Vagina (tissue), 2 donors: ENCODE measurements around the gene ASPHD2. TPM values are rescaled to one million over a fixed set of nuclear protein-coding genes. Genes with fewer than 3 reads are reported as not detected.
A peak's percentile ranks its signal among the peaks of the same experiment; 100 is the strongest.

ENCODE experiments used
- DNase-seq, 2 donors: peaks; one replicate each; pipeline ENCODE4 v3.0.0-alpha.2; 2017; ENCODE audit errors: extremely low spot score in 2 of 2
- H3K27ac ChIP-seq: fragments of 200-600 bp; sonication (generic); one replicate; pipeline ENCODE4 v1.5.1; 2019
- H3K27me3 ChIP-seq: fragments of 200-600 bp; sonication (generic); one replicate; pipeline ENCODE4 v1.5.1; 2019
- H3K36me3 ChIP-seq, 2 donors: fragments of 200-600 bp; sonication (generic); one replicate each; pipeline ENCODE4 v1.5.1; 2017 to 2019
- H3K4me1 ChIP-seq: fragments of 200-600 bp; sonication (generic); one replicate; pipeline ENCODE4 v1.5.1; 2019
- H3K4me3 ChIP-seq, 2 donors: fragments of 200-600 bp; sonication (generic); 1 replicate in 1 of 2; 2 replicates in 1 of 2; pipeline ENCODE4 v1.5.1; 2016 to 2019
- H3K9me3 ChIP-seq: fragments of 200-600 bp; sonication (generic); one replicate; pipeline ENCODE4 v1.5.1; 2019
- POLR2A ChIP-seq, 2 donors: fragments of 450-650 bp; IDR thresholded peaks; one replicate each; pipeline ENCODE4 v1.6.1; 2017; ENCODE audit warnings: antibody characterized with exemption in 2 of 2, mild to moderate bottlenecking in 2 of 2, moderate library complexity in 2 of 2
- POLR2AphosphoS5 ChIP-seq, 2 donors: sonication (generic); formaldehyde crosslinking; IDR thresholded peaks; one replicate each; pipeline ENCODE4 v1.9.0; 2017; ENCODE audit warnings: antibody characterized with exemption in 2 of 2, mild to moderate bottlenecking in 2 of 2, low read depth in 1 of 2; ENCODE audit not compliant: insufficient read depth in 1 of 2
- intact Hi-C: fragments of 100-400 bp; cut with DNase I; formaldehyde crosslinking; loops from one replicate; pipeline ENCODE4 v1.15.1; 2023
- total RNA-seq: library from RNA; depleted of rRNA; stranded (reverse); fragments of >200 nt; gene quantifications from one replicate; pipeline ENCODE4 v1.2.3, GENCODE V29; 2016
- TF ChIP-seq, protein P1 (sequence below), 3 experiments: fragments of 450-650 bp in 2 of 3; fragments of 200-600 bp in 1 of 3; sonication (generic) in 1 of 3; IDR thresholded peaks; one replicate each; pipeline ENCODE4 v1.5.1; 2017 to 2019; ENCODE audit warnings: antibody characterized with exemption in 3 of 3, mild to moderate bottlenecking in 2 of 3, moderate library complexity in 2 of 3

The ASPHD2 gene
- total RNA-seq, 1 donor from 2014 or later: 2.2 TPM

DNA sequence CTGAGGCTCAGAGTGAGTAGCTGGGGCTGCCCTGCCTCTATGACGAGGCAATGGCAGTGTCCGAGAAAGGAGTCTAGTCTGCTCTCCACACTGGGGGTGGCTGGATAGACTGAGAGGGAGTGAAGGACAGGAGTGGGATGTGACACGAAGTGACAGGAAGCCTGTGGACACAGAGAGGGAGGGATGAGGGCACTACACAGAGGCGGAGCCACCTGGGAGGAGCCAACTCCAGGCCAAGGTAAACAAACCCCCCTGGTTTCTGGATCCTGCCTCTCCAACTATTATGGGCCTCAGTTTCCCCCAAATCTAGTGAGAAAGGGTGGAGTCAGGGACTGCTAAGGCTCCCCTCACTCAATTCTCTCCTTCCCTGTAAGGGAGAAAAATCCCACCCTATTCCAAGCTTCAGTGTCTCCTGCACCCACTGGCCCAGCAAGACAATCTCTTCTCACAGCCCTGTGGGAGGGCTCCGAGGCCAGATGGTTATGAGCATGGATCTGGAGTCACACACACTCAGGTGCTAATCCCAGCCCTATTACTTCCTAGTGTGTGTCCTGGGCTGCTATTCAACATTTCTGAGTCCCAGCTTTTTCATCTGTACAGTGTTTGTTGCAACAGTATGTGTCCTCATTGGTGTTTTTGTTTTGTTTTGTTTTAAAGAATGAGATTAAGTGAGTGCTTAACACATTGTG lies 24.9 kb downstream of the ASPHD2 start:
- no peaks in the 10 kb centered on the region for H3K9me3 ChIP-seq
- DNase-seq: no peak
- no peak overlapping the region for H3K27ac ChIP-seq
- no peaks in the 10 kb centered on the region for H3K4me1 ChIP-seq
- intact Hi-C loops: no loop called here
- H3K4me3 ChIP-seq: no peak overlapping the region
- H3K27me3 ChIP-seq: no peaks in the 10 kb centered on the region
- TF ChIP-seq POLR2A (IDR thresholded peaks at IDR 0.05) (no peak), POLR2AphosphoS5 (IDR thresholded peaks at IDR 0.05; ENCODE audit: insufficient read depth in 1 of 2, low read depth in 1 of 2) (no peak)
- TF ChIP-seq, protein P1, sequence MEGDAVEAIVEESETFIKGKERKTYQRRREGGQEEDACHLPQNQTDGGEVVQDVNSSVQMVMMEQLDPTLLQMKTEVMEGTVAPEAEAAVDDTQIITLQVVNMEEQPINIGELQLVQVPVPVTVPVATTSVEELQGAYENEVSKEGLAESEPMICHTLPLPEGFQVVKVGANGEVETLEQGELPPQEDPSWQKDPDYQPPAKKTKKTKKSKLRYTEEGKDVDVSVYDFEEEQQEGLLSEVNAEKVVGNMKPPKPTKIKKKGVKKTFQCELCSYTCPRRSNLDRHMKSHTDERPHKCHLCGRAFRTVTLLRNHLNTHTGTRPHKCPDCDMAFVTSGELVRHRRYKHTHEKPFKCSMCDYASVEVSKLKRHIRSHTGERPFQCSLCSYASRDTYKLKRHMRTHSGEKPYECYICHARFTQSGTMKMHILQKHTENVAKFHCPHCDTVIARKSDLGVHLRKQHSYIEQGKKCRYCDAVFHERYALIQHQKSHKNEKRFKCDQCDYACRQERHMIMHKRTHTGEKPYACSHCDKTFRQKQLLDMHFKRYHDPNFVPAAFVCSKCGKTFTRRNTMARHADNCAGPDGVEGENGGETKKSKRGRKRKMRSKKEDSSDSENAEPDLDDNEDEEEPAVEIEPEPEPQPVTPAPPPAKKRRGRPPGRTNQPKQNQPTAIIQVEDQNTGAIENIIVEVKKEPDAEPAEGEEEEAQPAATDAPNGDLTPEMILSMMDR (IDR thresholded peaks at IDR 0.05): no peak
- H3K36me3 ChIP-seq: peaks cover 0 to 64% of the 10 kb centered on the region in 2 donors

DNA sequence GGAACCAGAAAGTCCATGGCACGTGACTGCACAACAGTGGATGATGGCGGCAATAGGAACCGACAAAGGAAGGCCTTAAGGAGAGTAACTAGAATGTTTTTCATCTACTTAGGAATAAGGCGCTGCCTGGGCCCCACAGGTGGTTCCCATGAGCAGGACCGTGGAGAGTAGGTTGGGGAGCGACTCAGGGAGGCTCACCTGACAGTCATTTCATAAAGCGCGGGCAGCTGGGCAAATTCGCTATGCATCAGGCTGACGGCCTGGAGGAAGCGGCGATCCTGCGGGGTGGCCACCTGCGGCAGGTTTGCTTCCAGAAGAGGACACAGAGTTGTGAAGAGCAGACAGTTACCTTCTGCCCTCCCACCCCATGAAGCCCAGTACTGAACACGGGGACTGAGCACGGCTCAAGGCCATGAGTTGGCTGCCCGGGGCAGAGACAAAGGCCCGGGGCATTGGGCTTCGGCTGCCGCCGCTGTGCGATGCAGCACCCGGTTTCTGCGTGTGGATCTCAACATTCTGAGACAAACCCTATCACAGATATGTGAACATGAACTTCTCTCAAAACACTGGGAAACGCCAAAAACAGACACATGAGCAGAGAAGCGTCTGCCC lies 28.7 kb downstream of the ASPHD2 start:
- Histone ChIP-seq H3K36me3 (peaks cover 0 to 49% of the 10 kb centered on the region in 2 donors), H3K4me3 (no peak overlapping the region), H3K27ac (no peak overlapping the region), H3K27me3 (no peaks in the 10 kb centered on the region), H3K4me1 (no peaks in the 10 kb centered on the region), H3K9me3 (no peaks in the 10 kb centered on the region)
- no peak for DNase-seq
- intact Hi-C loops: no loop called here
- TF ChIP-seq POLR2A (IDR thresholded peaks at IDR 0.05): no peak
- TF ChIP-seq, protein P1 (IDR thresholded peaks at IDR 0.05): no peak
- TF ChIP-seq POLR2AphosphoS5 (IDR thresholded peaks at IDR 0.05; ENCODE audit: insufficient read depth in 1 of 2, low read depth in 1 of 2): no peak

DNA sequence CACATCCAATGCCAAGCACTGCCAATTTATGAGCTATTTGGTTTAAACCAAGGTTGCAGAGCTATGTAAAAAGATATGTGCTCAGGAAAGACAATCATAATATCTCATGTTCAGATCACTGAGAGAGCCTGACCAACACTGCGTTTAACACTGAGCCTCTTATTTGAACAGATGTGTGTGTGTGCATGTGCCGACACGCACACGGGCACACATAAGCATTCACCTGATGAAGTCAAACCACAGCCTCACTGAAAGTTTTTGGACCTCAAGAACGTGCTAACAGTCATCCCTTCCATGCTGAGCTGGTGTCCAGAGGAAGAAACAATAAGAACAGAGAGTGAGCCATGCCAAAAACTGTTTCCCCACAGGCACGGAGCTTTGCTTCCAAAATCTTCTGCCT lies 31.1 kb downstream of the ASPHD2 start:
- no peak overlapping the region for H3K27ac ChIP-seq
- no peak for DNase-seq
- intact Hi-C loops: no loop called here
- no peaks in the 10 kb centered on the region for H3K4me1 ChIP-seq
- H3K36me3 ChIP-seq: peaks cover 0 to 54% of the 10 kb centered on the region in 2 donors
- TF ChIP-seq POLR2AphosphoS5 (IDR thresholded peaks at IDR 0.05; ENCODE audit: insufficient read depth in 1 of 2, low read depth in 1 of 2): no peak
- TF ChIP-seq, protein P1 (IDR thresholded peaks at IDR 0.05): no peak
- TF ChIP-seq POLR2A (IDR thresholded peaks at IDR 0.05): no peak
- no peaks in the 10 kb centered on the region for H3K9me3 ChIP-seq
- no peak overlapping the region for H3K4me3 ChIP-seq
- no peaks in the 10 kb centered on the region for H3K27me3 ChIP-seq

DNA sequence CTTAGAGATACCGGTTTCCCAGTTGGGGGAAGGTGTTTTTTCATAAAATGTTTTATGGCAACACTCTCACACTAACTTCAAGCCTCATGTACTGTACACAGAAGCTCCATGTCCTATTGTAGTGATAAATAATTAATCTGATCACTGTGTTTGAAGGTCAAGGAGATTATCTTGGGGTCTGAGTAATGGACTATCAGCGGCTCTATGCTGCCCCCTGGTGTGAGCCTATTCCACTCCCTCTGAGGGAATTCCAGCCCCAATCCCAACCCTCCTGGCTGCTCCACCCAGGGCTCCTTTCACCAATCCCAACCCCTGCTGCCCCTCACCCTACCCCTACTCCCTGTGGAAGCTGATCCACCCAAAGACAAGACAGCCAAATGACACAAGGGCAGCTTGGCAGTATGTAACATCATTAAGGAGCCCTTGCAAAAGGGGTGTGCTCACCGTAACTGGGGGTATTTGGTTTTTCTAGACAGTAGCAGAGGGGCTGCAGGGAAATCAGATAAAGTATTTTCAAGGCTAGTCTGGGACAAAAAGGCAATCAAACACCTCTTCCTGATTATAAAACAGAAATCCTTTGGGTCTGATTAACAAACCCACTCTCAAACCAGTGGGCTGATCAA lies 32.2 kb downstream of the ASPHD2 start:
- TF ChIP-seq, protein P1 (IDR thresholded peaks at IDR 0.05): peak; percentile 17 to 64 (median 40)
- TF ChIP-seq POLR2AphosphoS5 (IDR thresholded peaks at IDR 0.05; ENCODE audit: insufficient read depth in 1 of 2, low read depth in 1 of 2): no peak
- Histone ChIP-seq H3K27me3 (no peaks in the 10 kb centered on the region), H3K27ac (no peak overlapping the region), H3K4me3 (no peak overlapping the region), H3K36me3 (peaks cover 0 to 57% of the 10 kb centered on the region in 2 donors), H3K4me1 (no peaks in the 10 kb centered on the region), H3K9me3 (no peaks in the 10 kb centered on the region)
- intact Hi-C loops: no loop called here
- no peak for DNase-seq

DNA sequence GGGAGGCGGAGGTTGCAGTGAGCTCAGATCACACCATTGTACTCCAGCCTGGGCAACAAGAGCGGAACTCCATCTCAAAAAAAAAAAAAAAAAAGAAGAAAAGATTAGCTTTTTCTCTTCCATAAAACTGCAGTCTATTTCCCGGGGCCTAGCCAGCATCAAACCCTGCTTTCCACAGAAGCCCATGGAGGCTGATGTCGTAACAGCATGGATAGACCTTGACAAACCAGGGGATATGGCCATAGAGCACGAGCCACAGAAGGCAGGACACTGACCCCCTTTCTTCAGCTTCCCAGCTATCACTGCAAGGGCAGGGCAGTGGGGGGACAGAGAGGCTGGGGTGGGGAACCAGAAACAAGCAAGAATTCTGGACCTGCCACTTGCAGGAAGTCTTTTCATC lies 33.0 kb downstream of the ASPHD2 start:
- H3K27ac ChIP-seq: no peak overlapping the region
- no peaks in the 10 kb centered on the region for H3K27me3 ChIP-seq
- H3K36me3 ChIP-seq: peaks cover 0 to 57% of the 10 kb centered on the region in 2 donors
- intact Hi-C loops: no loop called here
- no peaks in the 10 kb centered on the region for H3K9me3 ChIP-seq
- H3K4me1 ChIP-seq: no peaks in the 10 kb centered on the region
- TF ChIP-seq POLR2A (IDR thresholded peaks at IDR 0.05) (no peak), POLR2AphosphoS5 (IDR thresholded peaks at IDR 0.05; ENCODE audit: insufficient read depth in 1 of 2, low read depth in 1 of 2) (no peak)
- TF ChIP-seq, protein P1 (IDR thresholded peaks at IDR 0.05): no peak
- no peak for DNase-seq
- H3K4me3 ChIP-seq: no peak overlapping the region
